ENCODE measurements around the gene HEG1.

GRCh38 chr3:125003859-125004595 lies 51.8 kb downstream of the HEG1 start:
- TF ChIP-seq CTCF (conservative IDR thresholded peaks at IDR 0.05; ENCODE audit: low read depth, low read length) (no peak), MAZ (IDR thresholded peaks at IDR 0.05; ENCODE audit: borderline replicate concordance, low read depth, low read length) (no peak), POLR2A (IDR thresholded peaks at IDR 0.05; ENCODE audit: low read depth, low read length) (no peak), USF2 (IDR thresholded peaks at IDR 0.05; ENCODE audit: low read depth, low read length) (no peak), RAD21 (IDR thresholded peaks at IDR 0.05; ENCODE audit: low read length) (no peak), SMC3 (IDR thresholded peaks at IDR 0.05; ENCODE audit: low read depth, low read length) (no peak), BHLHE40 (IDR thresholded peaks at IDR 0.05; ENCODE audit: low read depth, low read length) (no peak)
